K562 (cell line): Measurements from ENCODE around the gene FOXI1. TPM values are rescaled to one million over a fixed set of nuclear protein-coding genes. Genes with fewer than 3 reads are reported as not detected.

ENCODE experiments used
- ATAC-seq: fragments of 200-7000 bp; cut with Tn5 transposase; 3 replicates; pipeline ENCODE4 v1.9.1; 2020; ENCODE audit warnings: moderate library complexity
- BruUV-seq: library from RNA; stranded (reverse); fragments of 400-500 nt; replicated peaks from 2 replicates; lab custom pipeline; 2021; lab: Mats Ljungman, UMichigan
- CTCF ChIA-PET: fragments of 300-600 bp; formaldehyde crosslinking; extraction: SDS; loops from one replicate; lab custom pipeline; 2021; ENCODE audit warnings: low intra/inter-chr PET ratio; lab: Yijun Ruan, JAX
- POLR2A ChIA-PET: fragments of 300-600, 350-650 bp; sonication (Branson Sonifier 250); formaldehyde crosslinking; extraction: SDS; loops from one replicate; lab custom pipeline; 2021; ENCODE audit warnings: antibody characterized with exemption, inconsistent platforms; lab: Yijun Ruan, JAX
- DNase-seq, 4 experiments: peaks; one replicate each; pipeline versions ENCODE4 v3.0.0 to v3.0.0-alpha.2; 2011 to 2018; ENCODE audit warnings: low spot score in 3 of 4, mixed read lengths in 3 of 4; ENCODE audit errors: extremely low read depth in 1 of 4
- FAIRE-seq: peaks from 2 replicates; lab custom pipeline; 2011; peaks lifted over from hg19 to GRCh38; lab: Jason Lieb, UNC
- H2AFZ ChIP-seq: 2 replicates; pipeline ENCODE4 v1.6.0; 2011; ENCODE audit warnings: low read depth, low read length, control low read depth, inconsistent platforms
- H3K27ac ChIP-seq: fragments of 200-600 bp; 3 replicates; pipeline ENCODE4 v1.8.0; 2011; ENCODE audit warnings: low read depth, mild to moderate bottlenecking, control low read depth, inconsistent platforms, low read length, moderate library complexity, mixed read lengths; ENCODE audit errors: extremely low read depth
- H3K27me3 ChIP-seq, 2 experiments: fragments of 300-600 bp in 1 of 2; 2 replicates in 1 of 2; 3 replicates in 1 of 2; pipeline versions ENCODE4 v1.6.0 to v1.8.0; 2011; ENCODE audit warnings: inconsistent platforms in 2 of 2, low read length in 2 of 2, mild to moderate bottlenecking in 1 of 2, mixed read lengths in 1 of 2, moderate library complexity in 1 of 2; ENCODE audit not compliant: control insufficient read depth in 2 of 2, insufficient read depth in 2 of 2
- H3K36me3 ChIP-seq: fragments of 300-600 bp; 3 replicates; pipeline ENCODE4 v1.8.0; 2011; ENCODE audit warnings: mild to moderate bottlenecking, low read length, inconsistent platforms; ENCODE audit not compliant: control insufficient read depth, insufficient read depth
- H3K4me1 ChIP-seq, 2 experiments: fragments of 200-600 bp in 1 of 2; replicated peaks in 1 of 2; 2 replicates in 1 of 2; 3 replicates in 1 of 2; pipeline versions ENCODE4 v1.5.1 to v1.8.0; 2011; ENCODE audit warnings: inconsistent platforms in 2 of 2, low read length in 2 of 2, mild to moderate bottlenecking in 1 of 2, mixed read lengths in 1 of 2, moderate library complexity in 1 of 2; ENCODE audit not compliant: control insufficient read depth in 2 of 2, insufficient read depth in 2 of 2
- H3K4me2 ChIP-seq: 2 replicates; pipeline ENCODE4 v1.6.1; 2011; ENCODE audit warnings: low read length, control low read depth, inconsistent platforms, mixed read lengths; ENCODE audit not compliant: insufficient read depth
- H3K4me3 ChIP-seq: fragments of 200-600 bp; sonication (generic), shearing (Covaris generic); 2 replicates; pipeline ENCODE4 v1.5.1; 2016; ENCODE audit warnings: control low read depth, inconsistent platforms
- H3K79me2 ChIP-seq: fragments of 200-600 bp; 3 replicates; pipeline ENCODE4 v1.8.0; 2011; ENCODE audit warnings: low read length, inconsistent platforms; ENCODE audit not compliant: control insufficient read depth, insufficient read depth
- H3K9ac ChIP-seq, 2 experiments: 2 replicates each; pipeline versions ENCODE4 v1.6.0 to v1.6.1; 2011; ENCODE audit warnings: low read depth in 2 of 2, low read length in 2 of 2, control low read depth in 1 of 2, inconsistent platforms in 1 of 2, mild to moderate bottlenecking in 1 of 2, mixed read lengths in 1 of 2; ENCODE audit not compliant: insufficient read depth in 1 of 2
- H3K9me1 ChIP-seq: one replicate; pipeline ENCODE4 v1.6.0; 2011; ENCODE audit warnings: inconsistent platforms, mild to moderate bottlenecking, low read length, moderate library complexity; ENCODE audit not compliant: control insufficient read depth, insufficient read depth
- H3K9me3 ChIP-seq: replicated peaks from 2 replicates; pipeline ENCODE4 v1.5.1; 2011; ENCODE audit warnings: low read depth, low read length, inconsistent platforms; ENCODE audit not compliant: control insufficient read depth, insufficient read depth
- H4K20me1 ChIP-seq: replicated peaks from 2 replicates; pipeline ENCODE4 v1.6.1; 2011; ENCODE audit warnings: low read length, inconsistent platforms, mixed read lengths; ENCODE audit not compliant: control insufficient read depth, insufficient read depth
- CUX1 ChIP-seq: fragments of 200-800 bp; sonication (Bioruptor generic); IDR thresholded peaks from 2 replicates; pipeline ENCODE4 v1.6.1; 2016; ENCODE audit warnings: missing genetic modification characterization, missing compliant biosample characterization
- ELK1 ChIP-seq: sonication (generic); formaldehyde crosslinking; IDR thresholded peaks from 2 replicates; pipeline ENCODE4 v1.8.1; 2022; ENCODE audit warnings: missing genetic modification reagents
- HEY1 ChIP-seq: fragments of 250-450 bp; sonication (Bioruptor Pico); IDR thresholded peaks from 2 replicates; pipeline ENCODE4 v1.5.0; 2020; ENCODE audit warnings: mild to moderate bottlenecking, moderate library complexity, borderline replicate concordance
- ILK ChIP-seq: fragments of 450-650 bp; IDR thresholded peaks from 2 replicates; pipeline ENCODE4 v1.6.1; 2016; ENCODE audit warnings: missing genetic modification characterization, low read depth, mild to moderate bottlenecking, missing compliant biosample characterization, moderate library complexity, borderline replicate concordance
- KAT7 ChIP-seq: sonication (generic); formaldehyde crosslinking; IDR thresholded peaks from 2 replicates; pipeline ENCODE4 v1.8.0; 2022; ENCODE audit warnings: missing genetic modification reagents, mild to moderate bottlenecking, borderline replicate concordance
- NCOA6 ChIP-seq: fragments of 450-650 bp; IDR thresholded peaks from 2 replicates; pipeline ENCODE4 v1.6.1; 2017; ENCODE audit warnings: mild to moderate bottlenecking
- WGBS: fragments of 100-300 bp; shearing (Covaris generic); methylation state at CpG from one replicate; pipeline ENCODE4 v1.1.6; 2016; ENCODE audit warnings: low coverage, mixed read lengths; ENCODE audit not compliant: insufficient coverage; ENCODE audit errors: missing lambda C conversion rate; 5-methylcytosine and 5-hydroxymethylcytosine counted together
- in situ Hi-C: fragments of 300-500 bp; cut with MboI; formaldehyde crosslinking; loops from 4 replicates; pipeline ENCODE4 v1.15.0; 2018; ENCODE audit warnings: inconsistent platforms, mixed read lengths
- intact Hi-C: fragments of 100-400 bp; cut with micrococcal nuclease; formaldehyde crosslinking; loops from 2 replicates; pipeline ENCODE4 v1.14.2; 2022
- polyA plus RNA-seq, 8 experiments: library from polyadenylated mRNA; depleted of rRNA in 4 of 8; stranded (reverse) in 5 of 8; unstranded in 3 of 8; fragments of >200 nt; fragmentation: Nextera tagmentation in 2 of 8; fragmentation: Illumina TruSeq in 1 of 8; extraction: Ambion mirVana in 2 of 8; extraction: Trizol in 1 of 8; gene quantifications; 2 replicates each; pipeline versions ENCODE4 v1.2.1 to v1.2.3, GENCODE V29; 2011 to 2014; ENCODE audit warnings: inconsistent platforms in 1 of 8, missing spikeins in 1 of 8
- total RNA-seq, 7 experiments: library from RNA; depleted of rRNA in 6 of 7; stranded (reverse); fragments of >200 nt in 6 of 7; fragmentation: Illumina TruSeq in 2 of 7; extraction: Trizol in 2 of 7; gene quantifications; 2 replicates each; pipeline versions ENCODE4 v1.2.1 to v1.2.3, GENCODE V29; 2011 to 2021; ENCODE audit warnings: low replicate concordance in 1 of 7

Gene FOXI1
- total and polyA plus RNA-seq, 9 of the 15 experiments (the other 6 are each of a cell fraction or from before 2014, with no cell fraction given), result not detected

GRCh38 chr5:170077526-170077925 is 28.2 kb upstream of the FOXI1 start (continued):
- TF ChIP-seq CUX1 (CRISPR knock-in tag), result no peak

DNA sequence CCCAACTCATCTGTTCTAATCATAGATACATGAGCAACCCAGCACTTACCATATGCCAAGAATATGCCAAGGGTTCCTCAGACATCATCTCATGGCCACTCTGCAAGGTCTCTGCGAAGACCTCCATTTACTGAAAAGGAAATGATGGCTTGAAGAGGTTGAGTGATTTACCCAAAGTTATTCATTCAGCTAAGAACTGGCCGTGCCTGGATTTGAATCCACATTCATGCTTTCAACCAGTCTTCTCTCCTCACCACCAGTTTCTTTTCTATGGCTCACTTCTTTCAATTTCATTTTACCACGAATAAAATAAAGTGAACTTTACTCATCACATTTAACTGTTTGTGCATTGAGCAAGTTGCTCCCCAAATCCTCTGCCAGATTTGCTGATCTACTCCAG is 27.2 kb upstream of the FOXI1 start:
- Histone ChIP-seq H3K27me3 (no peaks in the 10 kb centered on the region; a peak in 1 of 5 replicates), H2AFZ (no peak overlapping the region), H3K79me2 (no peaks in the 10 kb centered on the region), H3K4me1 (no peaks in the 10 kb centered on the region), H3K9ac (no peak overlapping the region), H3K36me3 (no peaks in the 10 kb centered on the region), H3K9me1 (no peaks in the 10 kb centered on the region), H4K20me1 (no peaks in the 10 kb centered on the region; the same call in 1 of the 2 replicates), H3K4me2 (no peak overlapping the region), H3K4me3 (no peak overlapping the region), H3K9me3 (no peaks in the 10 kb centered on the region), H3K27ac (no peak overlapping the region)
- ChIA-PET CTCF (no interaction called here), POLR2A (interaction anchor here (0.6 to 1.1 kb wide), 2 partner anchors 9 to 275 kb away, joined by 3 read pairs; no protein-coding TSS in a partner anchor)
- ATAC-seq (no peak), FAIRE-seq (no peak), DNase-seq (no peak)
- in situ Hi-C loops (no loop called here), intact Hi-C loops (no loop called here)
- TF ChIP-seq ILK (tag), result no peak
- TF ChIP-seq HEY1 (CRISPR knock-in tag), result no peak
- no peak for TF ChIP-seq KAT7 (CRISPR knock-in tag)
- no peak for TF ChIP-seq NCOA6
- no peak for TF ChIP-seq ELK1 (CRISPR knock-in tag)
- no TSS peak for BruUV-seq
- 8% methylated on average over 3 of the region's 3 CpGs for WGBS
